ENCODE results near the gene UBE2V1. TPM values are rescaled to one million over a fixed set of nuclear protein-coding genes. Genes with fewer than 3 reads are reported as not detected.

UBE2V1 gene
- total RNA-seq, 1 donor from 2014 or later: 62.5 TPM

GRCh38 chr20:50115591-50116367 is 2.8 kb upstream of the UBE2V1 start:
- H3K27me3 ChIP-seq (ENCODE audit: control insufficient read depth, insufficient read depth, low read length): no peaks in the 10 kb centered on the region
- no peak for TF ChIP-seq CTCF (IDR thresholded peaks at IDR 0.05; ENCODE audit: insufficient read depth, low read length, poor library complexity, severe bottlenecking)
- H3K36me3 ChIP-seq (ENCODE audit: control insufficient read depth, insufficient read depth, low read length): no peaks in the 10 kb centered on the region
- peak; percentile 83 for DNase-seq (ENCODE audit: low read depth)
- peak overlapping the region; percentile 55 for H3K4me3 ChIP-seq (ENCODE audit: low read depth, low read length)

GRCh38 chr20:50115041-50115512 is 2.1 kb upstream of the UBE2V1 start:
- Histone ChIP-seq H3K27me3 (ENCODE audit: control insufficient read depth, insufficient read depth, low read length) (no peaks in the 10 kb centered on the region), H3K36me3 (ENCODE audit: control insufficient read depth, insufficient read depth, low read length) (no peaks in the 10 kb centered on the region), H3K4me3 (ENCODE audit: low read depth, low read length) (peak overlapping the region; percentile 55)
- no peak for TF ChIP-seq CTCF (IDR thresholded peaks at IDR 0.05; ENCODE audit: insufficient read depth, low read length, poor library complexity, severe bottlenecking)
- DNase-seq (ENCODE audit: low read depth): no peak

DNA sequence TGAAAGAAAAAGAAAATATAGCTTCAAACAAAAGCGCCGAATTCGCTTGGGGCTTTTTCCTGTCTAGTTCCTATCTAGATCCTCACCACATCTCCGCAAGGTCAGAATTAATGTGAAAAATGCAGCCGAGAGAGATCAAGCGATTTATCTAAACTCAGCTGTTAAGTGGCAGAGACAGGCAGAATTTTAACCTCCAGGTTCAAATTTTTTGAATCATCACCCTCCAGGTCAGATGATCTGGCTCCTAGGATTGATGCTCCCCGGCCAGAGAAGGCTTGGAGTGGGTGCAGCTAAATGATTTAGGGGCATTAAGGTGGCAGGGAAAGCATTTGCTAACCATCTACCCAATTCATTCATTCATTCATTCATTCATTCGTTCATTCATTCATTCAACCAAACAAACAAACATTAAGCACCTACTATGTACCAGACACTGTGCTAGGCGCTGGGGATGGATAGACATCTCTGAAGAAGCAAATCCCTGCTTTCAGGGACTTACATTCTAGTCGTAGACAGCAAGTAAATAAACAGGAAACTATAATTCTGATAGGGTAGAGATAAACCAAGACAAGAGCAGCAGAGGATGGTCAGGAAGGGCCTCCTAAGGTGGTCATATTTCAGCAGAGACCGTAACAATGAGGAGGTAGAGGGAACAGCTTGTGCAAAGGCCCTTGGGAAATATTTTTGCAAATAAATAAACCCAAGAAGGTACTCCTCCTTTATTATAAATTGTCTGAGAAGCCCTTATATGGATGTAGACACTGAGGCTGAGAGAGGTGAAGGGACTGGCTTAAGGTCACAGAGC is 672 bp upstream of the UBE2V1 start:
- TF ChIP-seq CTCF (IDR thresholded peaks at IDR 0.05; ENCODE audit: insufficient read depth, low read length, poor library complexity, severe bottlenecking): no peak
- Histone ChIP-seq H3K36me3 (ENCODE audit: control insufficient read depth, insufficient read depth, low read length) (no peaks in the 10 kb centered on the region), H3K4me3 (ENCODE audit: low read depth, low read length) (peak overlapping the region; percentile 78), H3K27me3 (ENCODE audit: control insufficient read depth, insufficient read depth, low read length) (no peaks in the 10 kb centered on the region)
- no peak for DNase-seq (ENCODE audit: low read depth)

DNA sequence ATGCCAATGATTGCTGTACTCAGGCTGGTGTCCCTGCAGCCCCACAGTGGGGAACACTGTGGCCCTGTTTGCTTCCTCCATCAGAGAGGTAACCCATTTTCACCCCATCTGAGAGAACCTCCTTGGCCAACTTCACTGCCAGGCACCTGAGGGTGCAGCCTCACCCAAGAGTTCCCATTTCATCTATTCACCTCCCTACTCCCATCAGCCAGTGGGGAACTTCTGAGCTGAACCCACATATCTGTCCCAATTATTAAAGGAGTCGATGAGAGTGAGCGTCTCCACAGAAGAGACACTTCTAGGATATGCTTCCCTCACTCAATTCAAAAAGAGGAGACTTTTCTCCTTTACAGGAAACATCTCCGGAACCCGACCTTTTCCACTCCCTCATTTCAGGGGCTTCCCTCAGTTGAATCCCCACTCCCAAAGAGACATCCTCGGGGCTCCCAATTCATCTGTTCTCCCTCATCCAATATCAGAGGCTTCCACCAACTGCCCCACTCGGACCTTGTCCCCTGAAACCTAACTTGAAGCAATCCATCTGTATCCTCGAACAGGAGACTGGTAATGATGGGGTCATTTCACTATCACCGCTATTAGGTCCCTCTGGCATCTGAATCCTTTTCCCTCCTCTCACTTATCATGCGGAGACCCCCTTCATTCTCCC is 988 bp downstream of the UBE2V1 start:
- no peak for DNase-seq (ENCODE audit: low read depth)
- Histone ChIP-seq H3K4me3 (ENCODE audit: low read depth, low read length) (peak overlapping the region; percentile 78), H3K27me3 (ENCODE audit: control insufficient read depth, insufficient read depth, low read length) (no peaks in the 10 kb centered on the region), H3K36me3 (ENCODE audit: control insufficient read depth, insufficient read depth, low read length) (no peaks in the 10 kb centered on the region)
- TF ChIP-seq CTCF (IDR thresholded peaks at IDR 0.05; ENCODE audit: insufficient read depth, low read length, poor library complexity, severe bottlenecking): no peak

GRCh38 chr20:50111120-50111828 is 1.7 kb downstream of the UBE2V1 start:
- no peaks in the 10 kb centered on the region for H3K27me3 ChIP-seq (ENCODE audit: control insufficient read depth, insufficient read depth, low read length)
- H3K4me3 ChIP-seq (ENCODE audit: low read depth, low read length): peak overlapping the region; percentile 78
- no peaks in the 10 kb centered on the region for H3K36me3 ChIP-seq (ENCODE audit: control insufficient read depth, insufficient read depth, low read length)
- DNase-seq (ENCODE audit: low read depth): no peak
- no peak for TF ChIP-seq CTCF (IDR thresholded peaks at IDR 0.05; ENCODE audit: insufficient read depth, low read length, poor library complexity, severe bottlenecking)

All from kidney epithelial cell (primary cell).